Measurements from ENCODE around the gene TGM2.

Gene TGM2

DNA sequence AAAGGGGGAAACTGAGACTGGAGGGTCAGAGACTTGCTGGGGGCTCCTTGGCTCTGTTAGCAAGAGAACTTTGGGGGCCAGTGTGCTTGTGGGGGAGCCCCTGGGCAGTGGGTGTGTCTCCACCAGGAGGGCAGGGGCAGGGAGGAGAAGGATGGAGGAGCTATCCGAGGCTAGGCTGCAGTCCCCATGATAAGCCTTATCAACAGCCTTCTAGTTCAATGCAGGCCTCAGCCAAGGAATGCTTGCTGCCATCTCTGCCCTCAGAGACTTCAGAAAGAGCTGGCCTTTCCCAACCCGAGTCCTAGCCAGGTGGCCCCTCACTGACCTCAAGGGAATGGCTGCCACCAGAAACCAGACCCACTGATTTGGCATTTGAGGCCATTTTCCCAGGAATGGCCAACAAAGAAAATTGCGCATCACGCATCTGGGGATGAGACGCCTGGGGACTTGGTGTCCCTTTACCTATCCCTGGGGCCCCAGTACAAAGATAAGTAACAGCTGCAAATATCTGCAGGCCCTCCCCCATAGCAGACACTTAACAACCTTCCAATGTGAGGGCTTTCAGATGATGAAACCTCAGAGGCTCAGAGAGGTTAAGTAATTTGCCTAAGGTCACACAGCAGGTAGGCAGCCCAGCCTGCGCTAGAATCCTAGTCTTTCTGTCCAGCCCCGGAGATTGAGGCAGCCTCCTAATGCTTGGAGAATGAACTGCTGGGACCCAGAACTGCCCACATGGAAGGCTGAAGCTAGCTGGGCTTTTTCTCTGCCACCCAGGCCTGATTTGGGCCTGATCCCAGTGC lies 4.9 kb downstream of the TGM2 start:
- no peak for DNase-seq

DNA sequence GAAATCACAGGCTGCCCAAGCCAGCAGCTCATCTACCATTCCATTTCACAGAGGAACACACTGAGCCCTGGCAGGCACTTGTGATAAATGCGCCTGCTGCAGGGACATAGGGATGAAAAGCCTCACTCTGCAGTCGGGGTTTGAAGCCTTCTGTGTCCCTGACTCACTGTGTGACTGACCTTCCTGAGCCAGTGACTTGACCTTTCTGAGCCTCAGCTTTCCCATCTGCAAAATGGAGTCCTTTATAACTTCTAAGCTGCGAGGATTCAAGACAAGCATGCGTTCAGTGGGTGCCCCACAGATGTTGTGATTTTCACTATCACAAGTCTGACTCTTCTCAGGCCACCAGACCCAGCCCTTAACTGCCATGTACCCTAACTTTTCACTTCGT lies 5.5 kb downstream of the TGM2 start:
- no peak for DNase-seq

DNA sequence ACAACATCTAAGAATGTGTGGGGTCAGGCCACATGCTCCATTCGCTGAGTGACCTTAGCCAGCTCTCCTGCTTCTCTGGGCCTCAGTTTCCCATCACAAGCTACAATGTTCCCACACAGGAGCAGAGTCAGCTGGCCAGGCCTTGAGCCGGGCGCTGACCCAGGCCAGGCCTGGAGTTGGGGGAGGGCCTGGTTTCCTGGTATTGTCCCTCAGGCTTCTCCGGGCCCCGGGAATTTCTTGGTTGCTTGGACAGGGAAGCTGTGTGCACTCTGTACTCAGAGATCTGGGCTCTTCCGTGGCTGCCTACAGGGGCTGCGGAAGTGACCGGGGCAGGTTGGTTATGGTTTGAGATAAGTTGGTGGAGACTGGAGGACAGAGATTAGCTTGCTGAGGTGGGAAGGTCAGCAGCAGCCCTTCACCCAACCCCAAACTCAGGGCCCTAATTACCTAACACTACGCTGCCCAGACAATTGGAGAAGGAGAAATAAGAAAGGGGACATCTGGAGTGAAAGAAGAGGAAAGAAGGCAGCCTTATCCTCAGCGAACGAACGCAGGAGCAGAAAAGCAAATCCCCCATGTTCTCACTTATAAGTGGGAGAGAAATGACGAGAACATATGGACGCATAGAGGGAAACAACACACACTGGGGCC lies 6.2 kb downstream of the TGM2 start:
- no peak for DNase-seq

DNA sequence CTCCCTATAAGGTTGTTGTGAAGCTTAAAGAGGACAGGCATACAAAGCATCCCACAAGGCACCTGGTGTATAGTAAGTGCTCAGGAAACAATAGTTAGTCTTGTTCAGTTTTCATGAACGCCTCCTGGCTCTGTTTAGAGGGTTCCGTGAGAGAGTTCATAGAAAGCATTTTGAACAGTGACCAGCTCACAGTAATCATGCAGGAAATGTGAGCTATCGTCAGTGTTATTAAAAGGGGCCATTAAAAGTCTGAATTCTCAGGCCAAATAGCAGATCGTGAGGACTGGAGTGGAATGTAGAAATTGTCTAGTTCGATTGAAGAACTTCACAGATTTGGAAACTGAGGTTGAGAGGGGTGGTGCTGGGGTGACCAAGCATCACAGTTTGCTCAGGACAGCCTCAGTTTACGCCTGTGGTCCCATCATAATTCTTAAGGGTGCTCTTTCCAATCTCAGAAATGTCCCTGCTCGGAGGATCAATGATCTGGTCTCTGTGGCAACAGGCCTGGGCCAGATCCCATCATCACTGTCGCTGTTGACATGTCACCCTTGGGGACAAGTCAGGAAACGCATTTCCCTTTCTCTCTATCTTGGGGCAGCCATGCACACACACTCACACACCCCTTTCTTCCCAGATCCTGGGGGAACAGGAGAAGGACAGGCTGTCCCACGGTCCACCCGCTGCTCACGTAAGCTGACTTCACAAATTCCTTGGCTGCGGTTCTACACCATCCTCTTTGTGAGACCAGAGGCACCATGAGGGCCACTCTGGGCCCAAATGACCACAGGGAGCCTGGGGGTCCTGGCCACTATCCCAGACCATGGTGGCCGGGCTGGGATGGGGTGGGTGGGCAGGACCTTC lies 7.2 kb downstream of the TGM2 start:
- no peak for DNase-seq

DNA sequence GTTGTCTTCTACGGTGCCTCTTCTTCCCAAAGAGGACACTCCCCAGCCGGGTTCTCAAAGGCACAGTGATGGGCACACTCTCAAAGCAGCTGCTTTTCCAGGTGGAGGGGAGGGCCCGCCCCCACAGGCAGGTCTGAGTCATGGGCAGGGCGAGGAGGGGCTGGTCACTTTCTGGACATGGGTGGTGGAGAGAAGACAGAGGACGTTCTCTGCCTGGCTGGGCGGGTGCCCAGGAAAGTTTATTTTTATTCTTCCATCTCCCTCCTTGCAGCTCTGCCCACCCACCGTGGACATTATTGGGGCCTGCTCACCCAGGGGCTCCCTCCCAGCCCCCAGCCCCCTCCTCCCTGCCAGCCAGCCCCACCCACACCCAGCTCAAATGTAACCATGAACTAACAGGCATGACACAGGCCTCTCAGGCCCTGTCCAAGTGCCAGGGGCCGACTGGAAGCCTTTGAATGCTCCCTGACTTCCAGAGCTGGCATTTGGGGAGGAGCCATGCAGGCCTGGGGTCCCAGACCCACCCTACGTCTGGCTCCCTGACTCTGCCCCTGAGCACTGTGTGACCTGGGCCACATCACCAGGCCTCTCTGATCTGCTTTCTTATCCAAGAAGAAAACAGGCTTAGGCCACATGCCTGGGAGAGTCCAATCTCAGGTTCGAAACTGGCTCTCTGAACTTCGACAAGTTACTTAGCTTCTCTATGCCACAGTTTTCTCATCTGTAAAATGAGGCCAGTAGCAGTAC lies 8.0 kb downstream of the TGM2 start:
- no peak for DNase-seq

DNA sequence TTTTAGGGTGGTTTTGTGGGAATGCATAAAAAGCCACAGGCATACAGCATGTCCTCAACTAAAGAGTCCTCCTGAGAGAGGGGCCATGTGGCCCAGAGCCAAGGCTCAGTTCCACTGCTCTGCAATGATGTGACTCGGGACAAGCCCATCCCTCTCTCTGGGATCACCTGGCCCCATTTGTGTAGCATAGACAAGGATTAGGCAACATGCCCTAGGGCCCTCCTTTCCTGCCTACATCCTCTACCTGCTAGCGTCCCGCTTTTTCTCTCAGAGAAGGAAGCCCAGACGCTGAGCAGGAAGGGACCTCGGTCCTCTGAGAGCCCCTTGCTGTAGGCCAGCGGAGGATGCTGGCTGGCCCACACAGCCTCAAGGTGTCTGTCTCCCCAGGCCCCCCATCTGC lies 8.8 kb downstream of the TGM2 start:
- no peak for DNase-seq

DNA sequence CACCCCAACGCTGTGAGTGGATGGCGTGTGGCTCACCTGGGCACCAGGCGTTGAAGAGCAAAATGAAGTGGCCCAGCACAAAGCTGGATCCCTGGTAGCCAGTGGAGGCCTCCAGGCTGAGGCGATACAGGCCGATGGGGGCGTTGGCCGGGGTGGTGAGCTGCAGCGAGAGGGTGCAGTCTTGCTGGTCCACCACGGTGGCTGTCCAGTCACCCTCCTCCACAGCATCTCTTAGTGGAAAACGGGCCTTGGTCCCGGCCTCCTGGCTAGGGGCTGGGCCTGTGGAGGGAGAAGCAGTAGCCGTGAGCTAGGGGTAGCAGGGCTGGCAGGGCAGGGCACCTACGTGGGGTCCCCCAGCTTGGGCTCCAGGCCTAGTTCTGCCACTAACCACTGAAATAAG lies 9.3 kb downstream of the TGM2 start:
- DNase-seq = no peak

DNA sequence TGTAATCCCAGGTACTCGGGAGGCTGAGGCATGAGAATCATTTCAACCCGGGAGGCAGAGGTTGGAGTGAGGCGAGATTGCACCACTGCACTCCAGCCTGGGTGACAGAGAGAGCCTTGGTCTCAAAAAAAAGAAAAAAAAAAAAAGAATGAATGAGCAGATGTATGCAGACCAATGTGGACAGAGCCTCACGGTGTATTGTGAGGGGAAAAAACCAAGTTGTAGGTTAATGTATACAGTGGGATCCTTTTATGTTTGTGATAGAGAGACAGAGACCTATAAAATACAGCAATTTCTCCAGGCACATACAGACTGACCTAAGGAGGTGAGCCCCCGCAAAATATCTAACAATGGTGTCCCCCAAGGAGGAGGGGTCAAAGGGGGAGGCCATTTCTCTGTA lies 11.7 kb downstream of the TGM2 start:
- DNase-seq = no peak

DNA sequence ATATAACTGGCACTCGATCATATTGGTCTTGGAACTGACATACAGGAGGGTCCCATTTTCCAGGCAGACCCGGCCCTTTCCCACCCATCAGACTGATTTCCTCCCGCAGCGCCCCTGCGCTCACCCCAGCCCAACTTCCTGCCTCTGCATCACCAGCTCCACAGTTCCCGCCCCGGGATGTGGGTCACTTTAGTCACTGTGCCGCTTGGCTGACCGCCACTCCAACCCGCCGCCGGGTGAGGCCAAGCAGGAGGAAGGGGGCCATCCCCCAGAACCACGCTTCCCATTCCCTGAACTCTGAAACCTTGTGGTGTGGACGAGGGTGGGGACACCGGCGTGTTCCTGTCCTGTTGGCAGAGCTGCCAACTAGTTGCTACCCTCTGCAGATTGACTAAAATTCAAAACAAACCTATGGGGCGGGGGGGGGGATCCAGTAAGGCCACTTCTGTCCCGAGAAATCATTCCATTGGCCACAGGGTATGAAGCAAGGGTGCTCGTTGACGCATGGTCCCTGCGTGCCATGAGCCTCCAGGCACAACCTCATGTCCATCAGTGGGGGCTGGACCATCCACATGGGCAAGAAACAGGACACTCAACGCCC lies 12.3 kb downstream of the TGM2 start:
- DNase-seq = no peak

DNA sequence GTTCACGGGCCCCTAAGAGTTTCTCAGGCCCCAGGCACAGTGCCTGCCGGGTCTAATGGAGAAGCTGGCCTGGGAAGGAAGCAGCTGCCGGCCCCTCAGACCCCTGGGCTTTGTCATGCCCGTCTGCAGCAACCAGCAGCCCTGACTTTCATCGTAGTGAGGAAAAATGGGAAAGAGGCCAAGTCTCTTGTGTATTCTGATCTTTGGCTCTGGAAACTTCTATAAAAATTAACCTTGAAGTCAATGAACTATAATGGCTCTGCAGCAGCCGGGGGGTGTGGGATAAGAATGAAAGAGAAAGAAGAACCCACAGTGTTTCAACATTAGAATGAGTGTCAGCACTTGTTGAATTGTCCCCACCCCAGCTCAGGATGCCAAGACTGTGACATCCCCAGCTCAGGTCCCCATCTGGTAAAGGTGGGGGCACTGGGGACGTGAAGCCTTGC lies 12.9 kb downstream of the TGM2 start:
- DNase-seq = no peak

DNA sequence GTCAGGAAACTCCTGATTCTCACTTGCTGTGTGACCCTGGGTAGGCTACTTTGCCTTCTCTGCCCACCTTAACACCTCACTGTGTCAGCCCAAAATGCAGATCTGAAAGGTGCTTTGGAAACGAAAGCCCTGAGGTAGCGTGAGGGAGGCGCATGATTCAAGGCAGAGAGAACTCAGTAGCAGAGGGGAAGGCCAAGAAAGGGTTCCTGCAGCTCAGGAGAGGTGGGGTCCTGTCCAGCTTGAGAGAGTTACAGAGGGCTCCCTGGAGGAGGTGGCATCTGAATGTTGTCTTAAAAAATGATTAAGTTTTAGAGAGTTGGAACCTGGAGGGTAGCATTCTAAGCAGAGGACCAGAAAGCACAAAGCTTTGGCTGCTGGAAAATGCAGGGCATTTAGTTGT lies 13.6 kb downstream of the TGM2 start:
- no peak for DNase-seq

DNA sequence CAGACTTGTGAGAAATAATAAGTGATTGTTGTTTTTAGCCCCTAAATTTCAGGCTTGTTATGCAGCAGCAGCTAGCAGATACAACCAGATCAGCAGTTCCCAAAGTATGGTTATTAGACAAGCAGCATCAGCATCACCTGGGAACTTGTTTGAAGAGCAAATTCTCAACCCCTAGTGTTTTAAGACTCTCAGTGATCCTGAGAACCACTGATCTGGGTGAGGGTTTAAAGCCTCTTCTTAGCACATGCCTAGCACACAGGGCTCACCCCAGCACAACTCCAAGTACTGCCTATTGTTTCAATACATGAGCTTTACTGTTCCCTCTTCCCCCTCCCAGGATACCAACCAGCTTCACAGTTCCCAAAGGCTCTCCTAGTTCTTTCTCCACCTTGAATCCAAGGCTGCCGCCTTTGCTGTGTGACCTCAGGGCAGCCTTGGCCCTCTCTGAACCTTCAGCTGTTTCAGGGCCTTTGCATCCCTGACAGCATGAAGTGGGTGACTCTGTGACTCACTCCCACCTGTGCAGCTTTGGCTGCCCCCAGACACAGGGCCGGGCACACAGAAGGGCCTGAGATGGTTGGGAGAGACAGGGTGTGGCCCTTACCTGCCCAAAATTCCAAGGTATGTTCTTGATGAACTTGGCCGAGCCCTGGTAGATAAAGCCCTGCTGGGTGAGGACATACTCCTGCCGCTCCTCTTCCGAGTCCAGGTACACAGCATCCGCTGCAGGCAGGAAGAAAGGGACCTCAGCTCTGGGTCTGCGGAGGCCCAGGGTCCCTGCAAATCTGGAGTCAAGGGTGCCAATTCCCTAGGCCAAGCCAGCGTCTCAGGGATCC lies 14.5 kb downstream of the TGM2 start:
- DNase-seq = no peak

DNA sequence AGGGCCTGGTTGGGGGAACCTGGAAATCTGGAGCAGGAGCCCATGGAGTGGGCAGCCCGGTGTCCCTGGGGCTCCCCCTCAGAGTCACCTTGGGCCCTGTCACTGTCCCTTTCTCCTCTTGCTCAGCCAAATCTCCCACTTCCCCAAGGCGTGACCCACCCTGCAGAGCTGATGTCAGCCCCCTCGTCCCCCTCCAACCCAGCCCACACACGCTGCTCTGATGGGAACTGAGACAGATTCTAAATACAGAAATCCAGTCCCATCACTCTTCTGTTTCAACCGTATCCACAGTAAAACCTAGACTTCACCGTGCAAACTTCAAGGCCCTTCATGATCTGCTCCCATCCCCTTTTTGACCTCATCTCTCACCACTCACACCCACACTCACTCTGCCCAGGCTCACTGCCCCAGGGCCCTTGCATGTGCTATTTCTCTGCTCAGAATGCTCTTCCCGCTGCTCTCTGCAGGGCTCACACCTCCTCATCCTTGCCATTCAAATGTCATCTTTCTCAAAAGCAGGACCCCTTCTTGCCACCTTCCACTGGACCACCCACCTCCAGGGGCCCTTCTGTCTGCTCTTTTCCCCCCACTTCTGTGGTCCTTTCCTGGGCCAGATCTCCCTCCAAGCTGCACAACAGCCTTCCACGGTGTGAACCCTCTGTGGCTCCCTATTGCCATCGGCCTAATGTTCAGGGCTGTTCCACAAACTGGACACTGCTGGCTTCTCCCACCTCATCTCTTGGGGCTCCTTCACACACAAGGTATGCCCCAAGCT lies 16.6 kb downstream of the TGM2 start:
- DNase-seq = no peak

DNA sequence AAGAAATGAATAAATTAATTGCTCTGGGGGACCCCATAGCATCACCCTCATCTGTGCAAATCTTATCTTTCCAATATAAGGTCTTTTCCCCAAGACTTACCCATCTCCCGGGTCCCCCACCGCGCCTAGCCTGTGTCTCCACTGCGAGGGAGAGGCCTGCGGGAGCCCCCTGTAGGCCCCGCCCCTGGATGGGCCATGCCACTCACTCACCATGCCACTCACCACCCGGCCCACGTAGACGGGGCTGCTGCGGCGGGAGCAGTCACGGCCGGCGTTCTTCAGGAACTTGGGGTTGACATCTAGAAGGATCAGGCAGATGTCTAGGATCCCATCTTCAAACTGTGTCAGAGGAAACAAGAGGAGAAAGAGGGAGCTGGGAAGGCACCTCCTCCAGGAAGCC lies 17.3 kb downstream of the TGM2 start:
- no peak for DNase-seq

DNA sequence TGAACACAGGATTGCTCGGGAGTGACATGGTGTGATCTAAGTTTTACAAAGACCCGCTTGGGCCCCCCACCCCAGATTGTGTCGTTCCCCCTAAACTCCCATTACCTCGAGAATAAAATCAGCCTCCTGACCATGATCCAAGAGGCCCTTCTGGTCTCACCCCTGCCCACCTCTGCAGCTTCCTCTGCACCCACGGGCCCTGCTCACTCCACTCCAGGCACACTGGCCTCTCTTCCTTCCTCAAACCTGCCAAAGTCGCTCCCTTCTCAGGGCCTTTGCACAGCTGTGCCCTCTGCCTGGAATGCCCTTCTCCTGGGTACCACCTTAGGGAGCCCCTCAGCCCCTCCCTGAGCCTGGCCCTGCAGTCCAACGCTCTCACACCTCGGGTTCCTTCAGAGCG lies 17.9 kb downstream of the TGM2 start:
- DNase-seq = no peak

DNA sequence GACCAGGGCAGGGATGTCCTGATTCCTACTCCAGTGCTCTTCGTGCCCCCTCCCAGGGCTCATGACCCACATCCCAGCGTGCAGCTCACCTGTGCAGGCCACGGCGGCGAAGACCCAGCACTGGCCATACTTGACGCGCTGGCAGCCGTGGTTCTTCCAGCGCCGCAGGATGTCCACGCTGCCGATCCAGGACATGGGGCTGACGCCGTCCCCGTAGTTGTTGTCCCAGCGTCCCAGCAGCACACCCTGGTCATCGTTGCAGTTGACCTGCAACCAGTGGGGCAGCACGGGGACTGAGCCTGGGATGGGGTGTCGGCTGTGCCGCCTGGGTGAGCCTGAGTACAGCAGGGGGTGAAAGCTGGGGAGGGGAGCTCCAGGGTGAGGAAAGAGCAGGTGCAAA lies 18.4 kb downstream of the TGM2 start:
- DNase-seq = no peak

DNA sequence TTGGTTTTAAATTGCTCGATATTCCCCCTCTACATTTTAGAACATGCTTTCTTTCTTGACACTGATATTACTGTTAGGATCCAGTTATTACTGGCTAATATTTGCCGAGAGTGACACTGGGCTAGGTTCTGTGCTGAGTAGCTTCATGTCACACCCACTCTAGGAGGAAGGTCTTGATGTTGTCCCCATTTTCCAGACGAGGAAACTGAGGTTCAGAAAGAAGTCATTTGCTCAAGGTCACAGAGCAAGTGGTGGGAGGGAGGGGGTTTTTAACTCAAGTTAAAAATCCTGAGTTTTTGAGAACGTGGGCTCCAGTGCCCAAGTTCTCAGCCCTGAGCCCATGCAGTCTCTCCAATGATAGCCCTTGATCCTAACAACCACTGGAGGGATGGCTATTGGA lies 18.9 kb downstream of the TGM2 start:
- DNase-seq = no peak

DNA sequence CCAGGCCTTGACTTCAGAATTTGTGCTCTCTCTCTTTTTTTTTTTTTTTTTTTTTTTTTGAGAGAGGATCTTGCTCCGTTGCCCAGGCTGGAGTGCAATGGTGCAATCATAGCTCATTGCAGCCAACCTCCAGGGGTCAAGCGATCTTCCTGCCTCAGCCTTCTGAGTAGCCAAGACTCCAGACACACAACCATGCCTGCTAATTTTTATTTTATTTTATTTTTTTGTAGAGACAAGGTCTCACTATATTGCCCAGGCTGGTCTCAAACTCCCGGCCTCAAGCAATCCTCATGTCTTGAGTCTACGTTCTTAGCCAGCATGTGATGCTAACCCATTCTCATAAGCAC lies 19.4 kb downstream of the TGM2 start:
- no peak for DNase-seq

DNA sequence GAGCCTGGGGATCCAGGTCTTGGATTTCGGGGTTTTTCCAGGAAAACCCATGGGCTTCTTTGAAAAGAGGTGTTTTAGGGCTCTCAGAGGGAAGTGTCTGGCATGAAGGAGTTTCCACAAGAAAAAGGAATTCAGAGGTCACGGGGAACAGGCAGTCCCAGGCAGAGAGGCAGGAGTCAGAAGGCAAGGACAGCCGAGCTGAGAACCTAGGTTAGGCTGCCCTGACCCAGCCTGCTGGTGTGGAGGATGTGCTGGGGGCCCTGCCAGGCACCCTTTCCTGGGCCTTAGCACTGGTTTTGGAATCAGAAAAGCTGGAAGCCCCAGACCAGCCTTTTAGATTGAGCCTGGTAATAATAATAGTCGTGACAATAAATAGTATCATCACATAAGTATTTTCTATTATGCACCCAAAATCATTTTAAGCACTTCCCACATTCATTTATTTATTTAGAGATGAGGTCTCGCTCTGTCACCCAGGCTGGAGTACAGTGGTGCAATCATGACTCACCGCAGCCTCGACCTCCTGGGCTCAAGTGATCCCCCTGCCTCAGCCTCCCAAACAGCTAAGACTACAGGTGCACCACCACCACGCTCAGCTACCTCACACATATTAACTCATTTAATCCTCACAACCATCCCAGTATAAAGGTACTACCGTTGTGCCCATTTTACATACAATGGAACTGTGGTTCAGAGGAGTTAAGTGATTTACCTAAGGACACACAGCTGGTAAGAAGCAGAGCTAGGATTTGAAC lies 19.9 kb downstream of the TGM2 start:
- DNase-seq = no peak

DNA sequence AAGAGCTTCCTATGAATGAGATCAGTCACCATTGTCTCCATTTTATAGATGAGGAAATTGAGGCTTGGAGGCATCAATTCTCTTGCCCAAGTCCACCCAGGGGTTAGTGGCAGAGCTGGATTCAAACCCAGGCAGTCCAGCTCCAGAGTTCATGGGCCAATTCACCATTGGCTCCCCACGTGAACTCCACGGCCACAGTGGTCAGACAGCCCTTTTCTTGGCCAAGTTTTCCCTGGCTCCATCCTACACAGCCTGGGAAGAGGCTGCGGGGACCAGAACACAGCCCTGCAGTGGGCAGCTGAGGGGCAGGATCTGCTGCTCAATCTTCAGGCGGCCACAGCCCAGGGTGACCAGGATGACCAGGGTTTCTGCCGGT lies 20.5 kb downstream of the TGM2 start:
- DNase-seq = no peak
